ENCODE data around the gene HDAC4. TPM values are rescaled to one million over a fixed set of nuclear protein-coding genes. Genes with fewer than 3 reads are reported as not detected.

Gene HDAC4
- total RNA-seq, 1 experiment from 2014 or later: 32.0 TPM

- Histone ChIP-seq H2BK5ac (ENCODE audit: insufficient read length, low read length) (no peak overlapping the region), H3K18ac (ENCODE audit: insufficient read length, low read depth, low read length) (no peak overlapping the region), H3K23me2 (ENCODE audit: insufficient read length, low read depth, low read length, poor library complexity, severe bottlenecking) (no peaks in the 10 kb centered on the region), H3K79me2 (ENCODE audit: insufficient read depth, low read length) (no peaks in the 10 kb centered on the region), H4K20me1 (ENCODE audit: control insufficient read depth, insufficient read depth, insufficient read length) (no peaks in the 10 kb centered on the region), H2BK120ac (ENCODE audit: low read depth, low read length, poor library complexity, severe bottlenecking) (no peak overlapping the region), H3K9me3 (ENCODE audit: control insufficient read depth, low read depth, low read length) (no peaks in the 10 kb centered on the region), H2BK20ac (ENCODE audit: low read depth, low read length, poor library complexity, severe bottlenecking) (no peak overlapping the region), H2BK12ac (ENCODE audit: insufficient read length, low read depth, low read length) (no peak overlapping the region), H3K4ac (ENCODE audit: low read depth, low read length) (no peak overlapping the region), H3T11ph (ENCODE audit: low read length) (no peak overlapping the region), H3K27ac (ENCODE audit: insufficient read length, low read depth, low read length) (no peak overlapping the region), H4K91ac (ENCODE audit: insufficient read length, low read depth, low read length) (no peak overlapping the region), H2BK15ac (ENCODE audit: low read depth, low read length) (no peak overlapping the region), H3K23ac (ENCODE audit: insufficient read length, low read depth, low read length) (no peak overlapping the region), H3K14ac (ENCODE audit: insufficient read depth, low read length) (no peak overlapping the region), H3K79me1 (ENCODE audit: insufficient read depth, low read depth, low read length, poor library complexity, severe bottlenecking) (no peaks in the 10 kb centered on the region), H4K8ac (replicated peaks; ENCODE audit: insufficient read length, low read depth, low read length) (no peak overlapping the region), H3K27me3 (ENCODE audit: insufficient read depth, low read length) (no peaks in the 10 kb centered on the region), H2AFZ (ENCODE audit: low read length) (no peak overlapping the region), H3K4me2 (ENCODE audit: insufficient read depth, insufficient read length, low read length) (no peak overlapping the region), H2AK5ac (ENCODE audit: insufficient read length, low read length) (no peak overlapping the region), H3K9ac (ENCODE audit: extremely low read depth, insufficient read length, low read length) (no peak overlapping the region), H4K5ac (ENCODE audit: insufficient read length, low read depth, low read length) (no peak overlapping the region), H3K56ac (ENCODE audit: insufficient read length, low read depth, low read length) (no peak overlapping the region), H3K4me1 (ENCODE audit: insufficient read depth, low read length) (no peaks in the 10 kb centered on the region)
- H3K27ac Mint-ChIP-seq: no peak overlapping the region
- H3K4me3 Mint-ChIP-seq: no peak overlapping the region
- peaks cover 10% of the 10 kb centered on the region for H3K27me3 Mint-ChIP-seq (ENCODE audit: low read depth)
- DNase-seq: no peak
- no CpG with 5 or more reads among the region's 18 CpGs for WGBS (ENCODE audit: extremely low coverage, insufficient read length, low lambda C conversion rate)
- TF ChIP-seq CTCF (conservative IDR thresholded peaks at IDR 0.05): no peak
- no peaks in the 10 kb centered on the region for H3K9me3 Mint-ChIP-seq
- H3K4me1 Mint-ChIP-seq: no peaks in the 10 kb centered on the region
- no peaks in the 10 kb centered on the region for H3K36me3 Mint-ChIP-seq (ENCODE audit: insufficient read depth in 1 of 3, low read depth in 3 of 3)
These were observed 358.1 kb downstream of the HDAC4 start for GRCh38 chr2:239042551-239043320.
